Uterus (tissue), 4 donors: ENCODE results near the gene ELAPOR1. TPM values are rescaled to one million over a fixed set of nuclear protein-coding genes. Genes with fewer than 3 reads are reported as not detected.
A peak's percentile ranks its signal among the peaks of the same experiment; 100 is the strongest.

Experiments
- DNase-seq, 2 donors: peaks; one replicate each; pipeline ENCODE4 v3.0.0-alpha.2; 2019 to 2020
- H3K27ac ChIP-seq, 2 donors: fragments of 200-600 bp; sonication (generic); 1 replicate in 1 of 2; 2 replicates in 1 of 2; pipeline ENCODE4 v1.5.1; 2016 to 2018
- H3K27me3 ChIP-seq, 2 donors: fragments of 200-600 bp; sonication (generic); one replicate each; pipeline ENCODE4 v1.5.1; 2018 to 2019; ENCODE audit warnings: control low read depth in 1 of 2
- H3K36me3 ChIP-seq, 2 donors: fragments of 200-600 bp; sonication (generic); one replicate each; pipeline ENCODE4 v1.5.1; 2019; ENCODE audit warnings: control low read depth in 1 of 2
- H3K4me1 ChIP-seq, 2 donors: fragments of 200-600 bp; sonication (generic); one replicate each; pipeline ENCODE4 v1.5.1; 2018 to 2019; ENCODE audit warnings: control low read depth in 1 of 2
- H3K4me3 ChIP-seq, 2 donors: fragments of 200-600 bp; sonication (generic); 1 replicate in 1 of 2; 2 replicates in 1 of 2; pipeline ENCODE4 v1.5.1; 2018 to 2019; ENCODE audit warnings: mild to moderate bottlenecking in 1 of 2
- H3K9me3 ChIP-seq, 2 donors: fragments of 200-600 bp; sonication (generic); one replicate each; pipeline ENCODE4 v1.5.1; 2019; ENCODE audit warnings: control low read depth in 1 of 2
- POLR2A ChIP-seq, 2 donors: fragments of 450-650 bp; IDR thresholded peaks; one replicate each; pipeline ENCODE4 v1.6.1; 2016; ENCODE audit warnings: antibody characterized with exemption in 2 of 2, mild to moderate bottlenecking in 1 of 2, moderate library complexity in 1 of 2
- intact Hi-C: fragments of 100-400 bp; cut with DNase I; formaldehyde crosslinking; loops from one replicate; pipeline ENCODE4 v1.15.1; 2023; ENCODE audit warnings: low total_unique reads
- total RNA-seq, 4 donors: library from RNA; depleted of rRNA in 3 of 4; stranded (reverse); fragments of >200 nt in 3 of 4; gene quantifications; one replicate each; pipeline versions ENCODE4 v1.1.0 to v1.2.4, GENCODE V29; 2014 to 2023
- TF ChIP-seq, protein P1 (sequence below), 4 experiments: fragments of 200-600 bp in 2 of 4; fragments of 450-650 bp in 2 of 4; sonication (generic) in 2 of 4; IDR thresholded peaks; one replicate each; pipeline ENCODE4 v1.5.1; 2016 to 2019; ENCODE audit warnings: antibody characterized with exemption in 4 of 4, mild to moderate bottlenecking in 2 of 4, moderate library complexity in 1 of 4
- donor health status: DM: yes; HTN: yes; CAD: no.

ELAPOR1 gene
- total RNA-seq, 4 donors from 2014 or later, result 0.29 to 51.2 (median 2.8) TPM

DNA sequence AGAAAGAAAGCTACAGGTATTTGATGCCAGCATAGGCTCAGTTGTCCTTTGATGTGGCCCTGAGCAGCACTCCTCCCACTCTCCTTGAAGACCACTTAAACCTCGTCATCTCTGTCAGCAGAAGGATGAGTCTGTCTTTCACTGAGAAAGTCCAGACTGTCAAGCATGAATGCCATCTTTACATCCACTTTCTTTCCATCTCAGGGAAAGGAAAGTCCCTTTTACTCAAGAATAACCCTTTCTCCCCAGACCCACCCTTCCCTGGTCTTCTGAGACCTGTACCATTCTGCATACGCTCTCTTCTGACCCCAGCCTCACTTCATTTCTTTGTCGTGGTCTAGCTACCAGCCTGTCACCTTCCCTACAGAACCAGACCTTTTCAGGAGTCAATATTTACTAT lies 4.0 kb upstream of the ELAPOR1 start:
- Histone ChIP-seq H3K9me3 (no peaks in the 10 kb centered on the region), H3K36me3 (no peaks in the 10 kb centered on the region), H3K4me3 (no peak overlapping the region), H3K27me3 (peaks cover 3 to 10% of the 10 kb centered on the region in 2 donors), H3K27ac (no peak overlapping the region), H3K4me1 (peaks cover 0 to 4% of the 10 kb centered on the region in 2 donors)
- intact Hi-C loops, result no loop called here
- TF ChIP-seq, protein P1, sequence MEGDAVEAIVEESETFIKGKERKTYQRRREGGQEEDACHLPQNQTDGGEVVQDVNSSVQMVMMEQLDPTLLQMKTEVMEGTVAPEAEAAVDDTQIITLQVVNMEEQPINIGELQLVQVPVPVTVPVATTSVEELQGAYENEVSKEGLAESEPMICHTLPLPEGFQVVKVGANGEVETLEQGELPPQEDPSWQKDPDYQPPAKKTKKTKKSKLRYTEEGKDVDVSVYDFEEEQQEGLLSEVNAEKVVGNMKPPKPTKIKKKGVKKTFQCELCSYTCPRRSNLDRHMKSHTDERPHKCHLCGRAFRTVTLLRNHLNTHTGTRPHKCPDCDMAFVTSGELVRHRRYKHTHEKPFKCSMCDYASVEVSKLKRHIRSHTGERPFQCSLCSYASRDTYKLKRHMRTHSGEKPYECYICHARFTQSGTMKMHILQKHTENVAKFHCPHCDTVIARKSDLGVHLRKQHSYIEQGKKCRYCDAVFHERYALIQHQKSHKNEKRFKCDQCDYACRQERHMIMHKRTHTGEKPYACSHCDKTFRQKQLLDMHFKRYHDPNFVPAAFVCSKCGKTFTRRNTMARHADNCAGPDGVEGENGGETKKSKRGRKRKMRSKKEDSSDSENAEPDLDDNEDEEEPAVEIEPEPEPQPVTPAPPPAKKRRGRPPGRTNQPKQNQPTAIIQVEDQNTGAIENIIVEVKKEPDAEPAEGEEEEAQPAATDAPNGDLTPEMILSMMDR (IDR thresholded peaks at IDR 0.05), result no peak
- TF ChIP-seq POLR2A (IDR thresholded peaks at IDR 0.05), result no peak
- DNase-seq, result no peak

GRCh38 chr1:109111386-109112055 lies 2.4 kb upstream of the ELAPOR1 start:
- DNase-seq, result no peak
- no peaks in the 10 kb centered on the region for H3K9me3 ChIP-seq
- no peak overlapping the region for H3K4me3 ChIP-seq
- no peak for TF ChIP-seq POLR2A (IDR thresholded peaks at IDR 0.05)
- TF ChIP-seq, protein P1 (IDR thresholded peaks at IDR 0.05), result no peak
- H3K36me3 ChIP-seq, result no peaks in the 10 kb centered on the region
- no peak overlapping the region for H3K27ac ChIP-seq
- peaks cover 0 to 4% of the 10 kb centered on the region in 2 donors for H3K4me1 ChIP-seq
- peaks cover 3 to 15% of the 10 kb centered on the region in 2 donors for H3K27me3 ChIP-seq
- intact Hi-C loops, result no loop called here

GRCh38 chr1:109112056-109112651 lies 1.8 kb upstream of the ELAPOR1 start:
- H3K4me3 ChIP-seq, result peak overlapping the region; percentile 0 to 27

DNA sequence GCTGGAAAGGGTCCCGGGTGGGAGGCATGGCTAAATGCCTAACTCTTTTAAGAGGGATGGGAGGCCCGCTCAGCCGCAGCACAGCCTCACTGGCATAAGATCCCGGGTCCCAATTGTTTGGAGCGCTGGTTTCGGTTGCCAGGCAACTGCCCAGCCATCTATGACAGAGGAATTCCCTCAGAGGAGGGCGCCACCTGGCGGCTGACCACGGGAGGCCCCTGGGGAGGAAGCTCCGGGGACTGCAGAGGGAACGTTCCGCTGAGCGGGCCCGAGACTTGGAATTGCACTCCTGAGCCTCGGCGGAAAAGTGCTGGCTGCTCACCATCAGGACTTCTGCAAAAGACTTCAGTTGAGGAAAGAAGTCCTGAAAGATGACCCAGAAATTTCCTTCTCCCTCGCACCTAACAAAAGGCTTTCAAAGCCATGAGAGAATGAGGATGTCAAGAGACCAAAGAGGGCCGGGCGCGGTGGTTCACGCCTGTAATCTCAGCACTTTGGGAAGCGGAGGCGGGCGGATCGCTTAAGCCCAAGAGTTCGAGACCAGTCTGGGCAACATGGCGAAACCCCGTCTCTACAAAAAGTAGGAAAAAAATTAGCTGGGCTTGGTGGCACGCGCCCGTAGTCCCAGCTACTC lies 1.1 kb upstream of the ELAPOR1 start:
- peak overlapping the region in 1 of 2 donors; percentile 26 for H3K27ac ChIP-seq
- intact Hi-C loops, result no loop called here

More at GRCh38 chr1:109112056-109112651, 1.8 kb upstream of the ELAPOR1 start:
- TF ChIP-seq POLR2A (IDR thresholded peaks at IDR 0.05), result no peak
- TF ChIP-seq, protein P1 (IDR thresholded peaks at IDR 0.05), result no peak
- Histone ChIP-seq H3K9me3 (no peaks in the 10 kb centered on the region), H3K27ac (peak overlapping the region in 1 of 2 donors; percentile 26), H3K4me1 (peaks cover 0 to 4% of the 10 kb centered on the region in 2 donors), H3K27me3 (peaks cover 3 to 15% of the 10 kb centered on the region in 2 donors), H3K36me3 (no peaks in the 10 kb centered on the region)
- DNase-seq, result no peak
- intact Hi-C loops, result no loop called here

More for the DNA sequence above, 1.1 kb upstream of the ELAPOR1 start:
- peak overlapping the region; percentile 0 to 27 for H3K4me3 ChIP-seq
- H3K36me3 ChIP-seq, result no peaks in the 10 kb centered on the region
- DNase-seq, result peak; percentile 90 to 92
- no peaks in the 10 kb centered on the region for H3K9me3 ChIP-seq
- H3K4me1 ChIP-seq, result peaks cover 0 to 4% of the 10 kb centered on the region in 2 donors
- H3K27me3 ChIP-seq, result peaks cover 3 to 15% of the 10 kb centered on the region in 2 donors
- TF ChIP-seq POLR2A (IDR thresholded peaks at IDR 0.05), result no peak
- TF ChIP-seq, protein P1 (IDR thresholded peaks at IDR 0.05), result peak; percentile 80 to 92 (median 88)
